Measurements from ENCODE around the gene SLC26A2.

Gene SLC26A2

DNA sequence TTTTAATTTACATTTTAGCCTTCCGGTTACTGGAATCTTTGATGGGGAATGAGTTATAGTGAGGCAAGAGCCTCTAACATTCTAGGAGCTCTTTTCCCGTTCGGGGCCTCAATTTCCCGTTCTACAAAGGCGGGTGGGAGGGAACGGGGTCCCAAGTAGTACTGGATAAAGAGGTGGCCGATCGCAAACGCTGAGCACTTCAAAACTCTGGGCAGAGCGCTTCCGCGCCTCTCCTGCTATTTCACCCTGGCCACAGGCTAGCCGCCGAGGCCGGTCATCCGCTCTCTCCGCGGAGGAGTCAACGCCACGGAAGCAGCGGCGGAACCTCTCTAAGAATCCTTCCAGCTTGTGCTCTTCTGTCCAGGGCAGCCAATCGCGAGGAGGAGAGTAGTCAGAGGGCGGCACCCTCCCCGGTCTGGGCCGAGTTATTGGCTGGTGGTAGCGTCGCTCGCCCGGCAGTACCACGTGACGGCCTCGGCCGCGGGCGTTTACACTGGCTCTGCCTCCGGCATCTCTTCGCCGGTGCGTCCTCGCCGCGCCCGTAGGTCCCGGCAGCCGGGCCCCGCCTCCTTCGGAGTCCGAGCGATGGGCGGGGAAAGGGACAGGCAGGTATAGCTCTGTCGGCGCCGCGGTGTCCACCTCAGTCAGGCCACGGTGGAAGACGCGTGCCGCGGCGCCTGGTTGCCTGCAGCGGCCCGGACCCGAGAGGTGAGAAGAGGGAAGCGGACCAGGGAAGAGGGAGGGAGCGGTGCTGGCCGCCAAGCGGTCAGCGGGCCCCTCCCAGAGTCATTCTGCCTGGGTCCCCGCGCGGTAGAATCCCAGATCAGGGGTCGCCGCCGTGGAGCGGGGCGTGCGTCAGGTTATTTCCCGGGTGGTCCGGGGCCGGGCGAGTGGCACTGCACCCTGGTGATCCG is at the start of gene SLC26A2:
Gene SLC26A2, plus strand, starts transcription at position 487 of the 914 bp plus-strand sequence. CDS start 16,895 bp downstream, outside the sequence.
- H3K4me3 ChIP-seq (replicated peaks in 1 of 2; ENCODE audit: low read depth in 2 of 2, low read length in 2 of 2): peak within 1 kb of the TSS; percentile 78 to 86

DNA sequence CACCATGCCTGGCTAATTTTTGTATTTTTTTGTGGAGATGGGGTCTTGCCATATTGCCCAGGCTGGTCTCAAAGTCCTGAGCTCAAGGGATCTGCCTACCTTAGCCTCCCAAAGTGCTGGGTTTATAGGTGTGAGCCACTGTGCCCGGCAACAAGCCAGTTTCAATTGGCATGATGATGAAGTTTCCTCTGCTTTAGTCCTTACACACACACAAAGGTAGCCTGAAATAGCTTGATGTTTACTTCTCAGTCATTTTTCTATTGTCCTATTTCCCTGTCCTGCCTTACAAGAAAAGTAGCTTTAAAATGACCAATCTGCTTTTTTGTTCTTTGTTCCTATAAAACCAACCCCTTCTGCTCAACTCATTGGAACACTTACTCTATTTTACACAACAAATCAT is 49.5 kb upstream of the SLC26A2 start:
- TF ChIP-seq, protein P1, sequence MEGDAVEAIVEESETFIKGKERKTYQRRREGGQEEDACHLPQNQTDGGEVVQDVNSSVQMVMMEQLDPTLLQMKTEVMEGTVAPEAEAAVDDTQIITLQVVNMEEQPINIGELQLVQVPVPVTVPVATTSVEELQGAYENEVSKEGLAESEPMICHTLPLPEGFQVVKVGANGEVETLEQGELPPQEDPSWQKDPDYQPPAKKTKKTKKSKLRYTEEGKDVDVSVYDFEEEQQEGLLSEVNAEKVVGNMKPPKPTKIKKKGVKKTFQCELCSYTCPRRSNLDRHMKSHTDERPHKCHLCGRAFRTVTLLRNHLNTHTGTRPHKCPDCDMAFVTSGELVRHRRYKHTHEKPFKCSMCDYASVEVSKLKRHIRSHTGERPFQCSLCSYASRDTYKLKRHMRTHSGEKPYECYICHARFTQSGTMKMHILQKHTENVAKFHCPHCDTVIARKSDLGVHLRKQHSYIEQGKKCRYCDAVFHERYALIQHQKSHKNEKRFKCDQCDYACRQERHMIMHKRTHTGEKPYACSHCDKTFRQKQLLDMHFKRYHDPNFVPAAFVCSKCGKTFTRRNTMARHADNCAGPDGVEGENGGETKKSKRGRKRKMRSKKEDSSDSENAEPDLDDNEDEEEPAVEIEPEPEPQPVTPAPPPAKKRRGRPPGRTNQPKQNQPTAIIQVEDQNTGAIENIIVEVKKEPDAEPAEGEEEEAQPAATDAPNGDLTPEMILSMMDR (IDR thresholded peaks at IDR 0.05; ENCODE audit: low read depth, low read length): no peak
- no peak for DNase-seq (ENCODE audit: low read depth in 2 of 2)
- H3K4me3 ChIP-seq (replicated peaks in 1 of 2; ENCODE audit: low read depth in 2 of 2, low read length in 2 of 2): no peak overlapping the region

More for the DNA sequence above, at the start of gene SLC26A2:
- TF ChIP-seq, protein P1 (IDR thresholded peaks at IDR 0.05; ENCODE audit: low read depth, low read length): peak; percentile 2
- peak; percentile 99 for DNase-seq (ENCODE audit: low read depth in 2 of 2)

DNA sequence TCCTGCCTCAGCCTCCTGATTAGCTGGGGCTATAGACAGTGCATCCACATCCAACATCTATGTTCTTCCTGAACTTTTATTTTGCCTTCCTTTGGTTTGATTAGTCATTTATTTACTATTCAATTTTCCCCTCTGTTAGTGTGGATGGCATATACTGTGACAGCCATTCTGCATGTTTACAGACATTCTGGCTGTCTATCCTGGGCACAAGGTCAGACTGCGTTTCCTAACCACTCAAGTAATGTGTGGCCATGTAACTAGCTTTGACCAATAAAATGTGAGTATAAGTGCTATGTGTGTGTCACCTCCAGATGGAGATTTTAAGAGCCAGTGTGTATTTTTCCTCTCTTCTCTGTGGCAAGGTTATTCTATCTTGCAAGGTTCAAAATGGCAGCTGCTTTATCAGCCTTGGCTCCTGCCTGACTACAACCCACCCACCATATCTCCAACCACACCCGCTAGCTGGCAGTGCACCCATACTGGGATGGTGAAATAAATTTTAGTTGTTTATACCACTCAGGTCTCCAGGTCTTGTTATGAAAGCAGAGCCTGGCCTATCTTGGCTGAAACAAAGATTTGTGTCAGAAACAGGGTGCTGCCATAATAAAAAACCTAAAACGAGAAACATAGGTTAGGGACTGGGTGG is 48.2 kb upstream of the SLC26A2 start:
- TF ChIP-seq, protein P1 (IDR thresholded peaks at IDR 0.05; ENCODE audit: low read depth, low read length): no peak
- no peak for DNase-seq (ENCODE audit: low read depth in 2 of 2)
- H3K4me3 ChIP-seq (replicated peaks in 1 of 2; ENCODE audit: low read depth in 2 of 2, low read length in 2 of 2): no peak overlapping the region

DNA sequence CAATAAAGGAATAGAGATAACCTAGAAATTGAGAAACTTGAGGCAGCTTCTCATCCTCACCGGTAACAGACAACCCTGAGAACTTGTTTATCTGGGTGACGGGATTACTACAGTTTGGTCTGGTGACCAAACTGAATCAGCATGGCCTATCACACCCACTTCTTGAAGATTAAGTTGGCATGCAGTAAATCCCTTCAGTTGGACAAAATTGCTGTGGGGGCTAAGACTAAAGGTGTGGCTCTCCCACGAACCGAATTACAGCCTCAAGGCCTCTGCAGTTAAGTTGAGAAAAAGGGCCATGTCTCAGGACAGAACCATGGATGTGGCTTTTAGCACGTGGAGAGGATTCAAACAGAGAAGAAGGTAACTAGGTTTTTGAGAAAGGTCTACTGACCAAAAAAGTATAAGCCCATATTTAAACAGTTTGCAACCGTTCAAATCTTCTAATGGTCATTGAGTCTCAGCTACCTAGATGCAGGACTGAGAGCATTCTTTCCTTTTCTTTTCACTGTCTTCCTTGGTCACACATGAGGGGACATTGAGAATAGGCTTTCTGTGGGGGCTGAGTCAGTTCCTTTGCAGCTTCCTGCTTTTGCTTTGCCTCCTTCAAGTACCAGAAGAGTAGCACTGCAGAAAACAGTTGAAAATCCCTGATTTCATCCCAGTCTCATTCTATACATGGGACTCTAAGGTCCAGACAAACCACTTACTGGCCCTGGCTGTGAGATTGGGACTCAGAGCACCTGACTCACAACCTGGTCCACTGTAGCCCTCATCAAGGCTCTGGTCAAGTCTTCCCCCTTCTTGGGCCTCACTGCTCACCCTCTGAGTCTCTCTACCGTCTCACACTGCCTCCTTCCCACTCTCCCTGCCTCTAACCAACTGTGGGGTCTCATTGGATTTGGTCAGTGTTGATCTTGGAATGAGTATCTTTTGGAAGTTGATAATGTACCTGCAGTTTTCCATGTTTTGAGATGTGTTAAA is 46.8 kb upstream of the SLC26A2 start:
- DNase-seq (ENCODE audit: low read depth in 2 of 2): no peak
- no peak overlapping the region for H3K4me3 ChIP-seq (replicated peaks in 1 of 2; ENCODE audit: low read depth in 2 of 2, low read length in 2 of 2)
- TF ChIP-seq, protein P1 (IDR thresholded peaks at IDR 0.05; ENCODE audit: low read depth, low read length): no peak

DNA sequence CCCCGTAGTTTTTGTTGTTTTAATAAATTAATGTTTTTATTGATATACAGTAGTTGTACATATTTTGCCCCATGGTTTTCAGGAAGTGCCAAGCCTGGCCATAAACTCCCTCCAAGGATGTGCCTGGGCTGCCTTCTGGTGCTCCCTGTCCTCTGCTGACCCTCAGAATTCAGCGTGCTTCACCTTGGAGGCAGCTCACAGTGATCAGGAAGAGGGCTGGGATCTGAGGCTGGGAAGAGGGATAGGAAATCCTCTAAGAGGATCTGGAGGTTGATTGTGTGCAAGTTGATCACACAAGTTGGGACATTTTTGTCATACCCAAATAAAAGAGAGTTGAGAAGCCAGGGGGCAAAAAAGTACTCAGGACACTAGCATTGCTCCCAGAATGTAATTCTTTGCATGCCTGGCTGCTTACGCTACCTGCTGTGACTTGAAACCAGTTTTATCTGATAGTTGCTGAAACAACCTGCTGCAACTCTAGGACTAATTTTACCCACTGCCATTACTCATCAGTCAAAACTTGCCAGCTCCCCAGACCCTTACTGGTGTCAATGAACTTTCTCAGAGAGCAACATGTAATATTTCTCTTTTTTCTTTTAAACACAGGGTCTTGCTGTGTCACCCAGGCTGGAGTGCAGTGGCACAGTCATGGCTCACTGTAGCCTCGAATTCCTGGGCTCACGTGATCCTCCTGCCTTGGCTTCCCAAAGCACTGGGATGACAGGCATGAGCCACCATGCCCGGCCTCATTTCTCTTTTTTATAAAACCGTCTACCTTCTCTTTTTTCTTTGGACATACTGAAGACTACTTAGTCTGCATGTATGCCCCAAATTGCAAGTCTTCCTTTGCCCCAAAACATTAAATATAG is 44.9 kb upstream of the SLC26A2 start:
- TF ChIP-seq, protein P1 (IDR thresholded peaks at IDR 0.05; ENCODE audit: low read depth, low read length): no peak
- no peak overlapping the region for H3K4me3 ChIP-seq (replicated peaks in 1 of 2; ENCODE audit: low read depth in 2 of 2, low read length in 2 of 2)

More for the DNA sequence above, 44.9 kb upstream of the SLC26A2 start:
- peak in 1 of 2 donors; percentile 58 for DNase-seq (ENCODE audit: low read depth in 2 of 2)
